Suppressor macrophage treated with lipopolysaccharide for 1 hour (primary cell): Measurements from ENCODE around the gene TNPO2.
"Not testable (repeated sequence)": the region's sequence is repeated elsewhere in the genome, so short reads cannot be mapped to it uniquely, and the experiment has no call there.

Experiments
- DNase-seq, 3 donors: peaks; one replicate each; pipeline ENCODE4 v3.0.0-alpha.2; 2020 to 2022

TNPO2 gene

GRCh38 chr19:12736995-12737834, 13.5 kb upstream of the TNPO2 start, which contains the start of gene GET3:
GET3 (plus strand) TSS chr19:12737497; CDS start chr19:12737506, 9 bp downstream.
- DNase-seq: peak; percentile 93 to 97 (median 94)

DNA sequence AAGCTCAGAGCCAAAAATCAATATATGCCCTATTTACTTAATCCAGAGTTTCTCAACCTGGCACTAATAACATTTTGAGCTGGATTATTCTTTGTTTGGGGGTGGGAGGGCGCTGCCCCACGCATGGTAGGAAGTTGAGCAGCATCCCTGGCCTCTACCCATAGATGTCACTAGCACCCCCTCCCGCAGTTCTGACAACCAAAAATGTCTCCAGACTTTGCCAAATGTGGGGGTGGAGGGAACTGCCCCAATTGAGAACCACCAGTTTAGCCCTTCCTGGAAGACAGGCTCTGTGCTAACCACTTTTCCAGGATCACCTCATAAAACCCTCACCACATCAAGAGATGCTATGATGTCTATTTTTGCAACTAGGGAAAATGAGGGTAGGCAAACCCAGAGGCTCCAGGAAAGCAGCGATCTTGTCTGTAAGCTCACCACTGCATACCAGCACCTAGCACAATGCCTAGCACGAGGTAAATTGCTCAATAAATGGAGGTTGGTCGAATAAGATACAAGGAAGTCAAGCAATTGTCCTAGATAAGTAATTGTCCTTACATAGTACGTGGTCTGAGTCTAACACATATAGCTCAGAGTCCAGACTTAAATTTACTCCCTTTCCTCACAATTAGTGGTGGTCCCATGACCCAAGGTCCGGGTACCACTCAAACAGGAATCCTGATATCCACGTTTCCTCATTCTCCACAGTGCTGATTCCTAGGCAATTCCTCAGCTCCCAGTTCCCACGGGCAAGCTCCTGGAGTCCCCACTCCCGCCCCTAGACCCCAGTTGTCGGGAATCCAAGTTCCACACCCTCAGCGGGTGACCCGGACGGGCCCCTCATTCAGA, 9.9 kb upstream of the TNPO2 start:
- peak; percentile 78 to 86 (median 83) for DNase-seq

DNA sequence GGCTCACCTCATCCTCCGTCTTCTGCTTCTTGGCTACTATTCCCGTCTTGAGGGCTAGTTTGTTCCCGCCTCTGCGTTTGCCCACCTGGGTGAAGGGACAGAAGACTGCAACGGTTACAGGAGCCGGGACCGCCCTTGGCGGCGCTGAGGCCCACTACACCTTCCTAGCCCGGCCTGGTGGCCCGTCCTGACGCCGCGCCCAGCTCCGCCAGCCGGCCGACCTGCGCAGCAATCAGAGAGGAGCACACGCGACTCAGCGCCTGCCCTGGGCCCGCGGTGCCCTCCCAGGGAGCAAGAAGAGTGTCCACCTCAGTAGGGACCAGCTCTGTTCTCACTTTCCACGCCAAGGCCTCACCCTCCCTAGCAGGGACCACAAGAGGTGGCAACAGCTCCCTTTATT, 7.6 kb upstream of the TNPO2 start:
- DNase-seq: no peak

- DNase-seq: peak in 1 of 3 donors; percentile 13
Measured at GRCh38 chr19:12730064-12730463, 6.3 kb upstream of the TNPO2 start.

- no peak for DNase-seq
Measured at GRCh38 chr19:12727745-12728433, 4.2 kb upstream of the TNPO2 start.

- DNase-seq: no peak
Measured at GRCh38 chr19:12726988-12727316, 3.2 kb upstream of the TNPO2 start.

DNA sequence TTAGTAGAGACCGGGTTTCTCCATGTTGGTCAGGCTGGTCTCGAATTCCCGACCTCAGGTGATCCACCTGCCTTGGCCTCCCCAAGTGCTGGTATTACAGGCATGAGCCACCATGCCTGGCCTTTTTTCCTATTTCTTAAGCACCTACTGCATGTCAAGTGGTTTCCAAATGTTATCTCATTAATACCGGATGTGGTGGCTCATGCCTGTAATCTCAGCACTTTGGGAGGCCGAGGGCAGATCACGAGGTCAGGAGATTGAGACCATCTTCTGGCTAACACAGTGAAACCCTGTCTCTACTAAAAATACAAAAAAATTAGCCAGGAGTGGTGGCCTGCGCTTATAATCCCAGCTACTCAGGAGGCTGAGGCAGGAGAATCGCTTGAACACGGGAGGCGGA, 1.9 kb upstream of the TNPO2 start:
- not testable (repeated sequence) for DNase-seq

DNA sequence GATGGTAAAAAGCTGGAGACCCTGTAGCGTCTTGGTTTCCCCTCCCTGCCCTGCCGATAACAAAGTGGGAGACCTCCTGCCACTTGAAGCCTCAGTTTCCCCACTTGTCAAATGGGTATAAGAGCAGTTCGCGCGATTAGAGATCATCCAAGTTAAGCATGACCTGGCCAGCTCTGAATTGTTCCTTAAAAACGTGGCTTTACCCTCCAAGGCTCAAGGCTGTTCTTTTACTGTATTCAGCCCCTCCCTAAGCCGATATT, 421 bp downstream of the TNPO2 start:
- peak in 2 of 3 donors; percentile 13 to 17 for DNase-seq

GRCh38 chr19:12722566-12723380, 959 bp downstream of the TNPO2 start:
- peak; percentile 99 to 100 (median 100) for DNase-seq

GRCh38 chr19:12721656-12722565, 1.8 kb downstream of the TNPO2 start:
- peak; percentile 57 to 84 (median 67) for DNase-seq

- peak; percentile 7 to 31 (median 18) for DNase-seq
Measured at GRCh38 chr19:12720851-12721655, 2.7 kb downstream of the TNPO2 start.

- no peak for DNase-seq
Measured at GRCh38 chr19:12720296-12720695, 3.4 kb downstream of the TNPO2 start.

DNA sequence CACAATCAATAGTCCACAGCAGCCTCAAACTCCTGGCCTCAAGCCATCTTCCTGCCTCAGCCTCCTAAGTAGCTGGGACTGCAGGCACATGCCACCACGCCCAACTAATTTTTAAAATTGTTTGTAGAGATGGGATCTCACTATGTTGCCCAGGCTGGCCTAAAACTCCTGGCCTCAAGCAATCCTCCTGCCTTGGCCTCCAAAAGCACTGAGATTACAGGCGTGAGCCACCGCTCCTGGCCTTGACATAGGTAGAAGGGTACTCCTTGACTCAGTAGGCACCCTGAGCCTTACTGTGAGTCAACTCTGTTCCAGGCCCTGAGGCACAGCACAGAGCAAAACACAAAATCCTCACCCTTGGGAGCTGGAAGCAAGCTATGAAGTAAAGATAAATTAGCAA, 7.8 kb downstream of the TNPO2 start:
- no peak for DNase-seq

- no peak for DNase-seq
Measured at GRCh38 chr19:12715102-12715501, 8.6 kb downstream of the TNPO2 start.

- not testable (repeated sequence) for DNase-seq
Measured at GRCh38 chr19:12713304-12713703, 10.4 kb downstream of the TNPO2 start.

- not testable (repeated sequence) for DNase-seq
Measured at GRCh38 chr19:12712077-12712476, 11.7 kb downstream of the TNPO2 start.

DNA sequence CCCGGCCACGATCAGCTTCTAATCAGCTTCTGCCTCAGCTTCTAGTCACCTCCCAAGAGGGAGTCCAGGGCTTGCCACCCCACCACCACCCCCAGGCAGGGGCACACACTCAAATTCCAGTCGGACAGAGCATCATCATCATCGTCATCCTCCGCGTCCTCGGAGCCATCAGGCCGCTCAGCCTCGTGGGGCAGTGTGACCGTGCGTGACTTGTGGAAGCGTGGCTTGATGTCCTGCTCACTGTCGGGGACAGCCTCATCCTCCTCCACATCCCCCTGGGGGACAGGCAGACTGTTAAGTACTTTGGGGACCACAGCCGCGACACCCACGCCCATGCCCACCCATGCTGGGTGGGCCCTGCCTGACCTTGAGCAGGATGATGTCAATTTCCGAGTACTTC, 12.5 kb downstream of the TNPO2 start:
- DNase-seq: no peak

GRCh38 chr19:12708641-12709040, 15.1 kb downstream of the TNPO2 start:
- DNase-seq: no peak

GRCh38 chr19:12706332-12706718, 17.4 kb downstream of the TNPO2 start:
- no peak for DNase-seq

DNA sequence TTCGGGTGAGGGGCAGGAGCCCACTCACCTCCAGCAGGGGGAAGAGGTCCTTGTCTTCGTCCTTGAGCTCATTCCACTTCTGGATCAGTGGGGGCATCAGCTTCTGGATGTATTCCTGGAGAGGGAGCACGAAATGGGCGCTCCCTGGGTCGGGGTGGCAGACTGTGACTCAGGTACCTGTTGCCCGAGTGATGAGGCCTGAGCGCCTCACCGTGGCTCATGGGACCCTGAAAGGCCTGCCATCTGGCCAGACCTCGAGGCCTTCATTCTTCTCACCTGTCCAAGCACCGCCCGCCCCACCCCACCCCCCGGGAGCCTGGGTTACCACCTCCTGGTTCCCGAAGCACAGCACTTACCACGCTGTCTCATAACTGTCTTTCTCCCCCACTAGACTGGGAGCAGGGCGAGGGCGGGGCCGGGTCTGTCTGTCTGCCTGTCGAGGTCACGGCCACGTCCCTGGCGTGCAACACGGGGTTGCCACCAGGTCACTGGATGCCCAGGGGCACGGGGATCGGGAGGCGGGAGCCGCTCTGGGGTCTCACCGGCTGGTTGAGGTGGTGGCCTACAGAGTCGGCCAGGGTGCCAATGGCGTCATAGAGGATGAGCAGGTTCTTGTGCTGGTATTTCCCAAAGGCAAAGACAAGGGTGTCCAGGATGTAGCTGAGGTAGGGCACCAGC, 17.9 kb downstream of the TNPO2 start:
- DNase-seq: no peak
